Ishikawa (cell line): ENCODE data around the gene LSM12.

Source experiments
- CEBPB ChIP-seq: IDR thresholded peaks from 2 replicates; pipeline ENCODE4 v1.6.1; 2012
- CREB1 ChIP-seq: IDR thresholded peaks from 2 replicates; pipeline ENCODE4 v1.6.1; 2012; ENCODE audit warnings: low read depth
- EGR1 ChIP-seq: IDR thresholded peaks from 2 replicates; pipeline ENCODE4 v1.6.1; 2012
- EP300 ChIP-seq: IDR thresholded peaks from 2 replicates; pipeline ENCODE4 v1.6.1; 2012; ENCODE audit warnings: borderline replicate concordance
- FOXM1 ChIP-seq: IDR thresholded peaks from 2 replicates; pipeline ENCODE4 v1.6.1; 2012; ENCODE audit warnings: low read depth, borderline replicate concordance
- NFIC ChIP-seq: IDR thresholded peaks from 2 replicates; pipeline ENCODE4 v1.6.1; 2012
- RAD21 ChIP-seq: IDR thresholded peaks from 2 replicates; pipeline ENCODE4 v1.6.1; 2012; ENCODE audit warnings: low read depth
- REST ChIP-seq: IDR thresholded peaks from 2 replicates; pipeline ENCODE4 v1.6.1; 2012; ENCODE audit warnings: low read depth, mild to moderate bottlenecking
- TAF1 ChIP-seq: IDR thresholded peaks from 2 replicates; pipeline ENCODE4 v1.6.1; 2012; ENCODE audit warnings: low read depth, mild to moderate bottlenecking
- TCF12 ChIP-seq: IDR thresholded peaks from 2 replicates; pipeline ENCODE4 v1.6.1; 2012; ENCODE audit warnings: low read depth
- TEAD4 ChIP-seq: IDR thresholded peaks from 2 replicates; pipeline ENCODE4 v1.6.1; 2012
- USF1 ChIP-seq: IDR thresholded peaks from 2 replicates; pipeline ENCODE4 v1.6.1; 2012
- YY1 ChIP-seq: IDR thresholded peaks from 2 replicates; pipeline ENCODE4 v1.6.1; 2012; ENCODE audit warnings: low read depth
- ZBTB7A ChIP-seq: IDR thresholded peaks from 2 replicates; pipeline ENCODE4 v1.6.1; 2012; ENCODE audit warnings: low read depth
- TF ChIP-seq, protein P1 (sequence below): IDR thresholded peaks from 2 replicates; pipeline ENCODE4 v1.6.1; 2012

Gene LSM12

DNA sequence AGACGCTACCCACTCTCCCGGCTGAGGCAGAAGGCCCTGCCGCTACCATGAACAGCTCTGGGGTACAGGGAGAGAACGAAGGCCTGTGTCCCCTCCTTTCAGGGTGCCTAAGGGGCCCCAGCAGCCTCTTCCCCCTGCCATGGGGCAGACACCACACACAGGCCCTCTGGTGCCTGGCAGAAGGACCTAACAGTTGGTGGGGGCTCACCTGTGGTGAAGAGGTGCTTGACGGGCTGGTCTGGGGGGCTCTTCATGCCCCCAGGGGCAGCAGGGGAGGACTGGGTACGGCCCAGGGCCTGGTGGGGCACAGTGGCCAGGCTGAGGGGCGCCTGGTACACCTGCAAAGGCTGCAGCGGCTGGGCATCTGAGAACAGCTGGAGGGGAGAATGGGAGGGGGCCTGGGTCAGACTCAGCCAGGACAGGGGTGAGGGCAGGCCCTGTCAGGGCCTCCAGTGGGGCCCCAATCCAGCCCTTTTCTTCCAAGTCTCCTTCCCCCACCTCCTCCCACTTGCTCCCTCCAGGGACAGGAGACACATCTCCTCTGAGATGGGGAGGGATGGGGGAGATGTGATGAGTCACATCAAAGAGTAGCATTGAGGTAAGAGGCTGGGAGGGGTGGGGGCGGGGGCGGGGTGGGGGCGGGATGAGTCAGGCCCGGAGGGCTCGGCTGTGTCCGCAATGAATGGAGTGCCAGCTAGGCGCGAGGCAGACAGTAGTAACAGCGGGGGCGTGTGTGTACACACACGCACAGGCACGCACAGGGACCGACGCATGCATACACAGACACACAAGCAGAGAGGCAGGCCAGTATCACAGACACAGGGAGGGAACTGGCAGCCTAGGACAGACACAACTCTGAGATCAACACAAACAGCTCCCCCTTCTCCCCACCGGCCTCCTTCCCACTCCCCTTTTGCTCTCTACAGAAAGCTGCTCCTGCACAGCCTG lies 20.2 kb upstream of the LSM12 start:
- TF ChIP-seq EGR1 = peak; percentile 66
- no peak for TF ChIP-seq YY1

GRCh38 chr17:44085908-44086307 lies 19.4 kb upstream of the LSM12 start:
- TF ChIP-seq EGR1 (no peak), REST (no peak), ZBTB7A (no peak), CEBPB (no peak), TAF1 (no peak), RAD21 (no peak), USF1 (no peak), FOXM1 (no peak), NFIC (no peak), EP300 (no peak)
- TF ChIP-seq, protein P1, sequence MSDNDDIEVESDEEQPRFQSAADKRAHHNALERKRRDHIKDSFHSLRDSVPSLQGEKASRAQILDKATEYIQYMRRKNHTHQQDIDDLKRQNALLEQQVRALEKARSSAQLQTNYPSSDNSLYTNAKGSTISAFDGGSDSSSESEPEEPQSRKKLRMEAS = no peak

DNA sequence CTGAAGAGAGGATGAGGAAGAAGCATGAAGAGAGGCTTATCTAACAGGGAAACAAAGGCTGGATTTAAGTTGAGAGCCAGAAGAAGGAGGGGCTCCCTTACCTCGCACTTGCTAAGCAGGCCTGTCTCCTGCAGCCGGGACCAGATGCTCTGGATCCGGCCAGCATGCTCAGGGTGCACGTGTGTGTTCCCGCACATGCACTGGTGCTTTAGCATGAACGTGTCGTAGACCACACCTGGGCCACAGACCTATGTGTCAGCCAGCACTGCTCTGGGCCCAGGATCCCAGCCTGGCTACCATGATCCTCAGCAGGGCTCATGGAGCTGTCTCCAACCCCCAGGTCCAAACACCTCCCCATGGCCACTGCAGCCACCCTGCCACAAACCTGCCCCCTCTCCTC lies 18.4 kb upstream of the LSM12 start:
- no peak for TF ChIP-seq ZBTB7A

- TF ChIP-seq ZBTB7A = no peak
- TF ChIP-seq TAF1 = no peak
- TF ChIP-seq YY1 = no peak
- peak; percentile 38; the same call in 1 of the 2 replicates for TF ChIP-seq RAD21
Observed at GRCh38 chr17:44084131-44084538, 17.7 kb upstream of the LSM12 start.

GRCh38 chr17:44083250-44083849 lies 16.9 kb upstream of the LSM12 start:
- TF ChIP-seq FOXM1 = no peak
- TF ChIP-seq EGR1 = no peak
- no peak for TF ChIP-seq YY1
- no peak for TF ChIP-seq TAF1
- no peak for TF ChIP-seq TCF12
- peak; percentile 90 for TF ChIP-seq RAD21
- TF ChIP-seq CREB1 = no peak
- no peak for TF ChIP-seq NFIC
- no peak for TF ChIP-seq EP300
- no peak for TF ChIP-seq USF1
- TF ChIP-seq REST = no peak
- TF ChIP-seq TEAD4 = no peak
- TF ChIP-seq, protein P1 = peak; percentile 25; the same call in 1 of the 2 replicates

GRCh38 chr17:44082256-44082927 lies 15.9 kb upstream of the LSM12 start:
- TF ChIP-seq ZBTB7A = no peak
- no peak for TF ChIP-seq YY1
- no peak for TF ChIP-seq REST
- TF ChIP-seq TEAD4 = no peak
